B cell (primary cell): Measurements from ENCODE around the gene PELI2. TPM values are rescaled to one million over a fixed set of nuclear protein-coding genes. Genes with fewer than 3 reads are reported as not detected.
A peak's percentile ranks its signal among the peaks of the same experiment; 100 is the strongest.

Experiments used
- ATAC-seq: fragments of 200-7000 bp; cut with Tn5 transposase; one replicate; pipeline ENCODE4 v1.10.0; 2021; ENCODE audit warnings: low read depth, mild to moderate bottlenecking, moderate number of reproducible peaks, moderate library complexity
- CTCF ChIA-PET: fragments of 350-600 bp; sonication (Branson Sonifier 250); formaldehyde crosslinking; loops from one replicate; lab custom pipeline; 2021; ENCODE audit warnings: antibody characterized with exemption, inconsistent platforms; lab: Charles Lee
- POLR2A ChIA-PET: fragments of 350-600 bp; sonication (Branson Sonifier 250); formaldehyde crosslinking; loops from one replicate; lab custom pipeline; 2021; ENCODE audit warnings: antibody characterized with exemption; lab: Charles Lee
- DNase-seq: peaks from one replicate; pipeline ENCODE4 v3.0.0; 2013
- H2AFZ ChIP-seq: 2 replicates; pipeline ENCODE4 v1.6.1; 2012; ENCODE audit warnings: mild to moderate bottlenecking, low read depth, low read length; ENCODE audit not compliant: insufficient read depth, poor library complexity, severe bottlenecking
- H3K27ac ChIP-seq, 2 donors: 1 replicate in 1 of 2; 2 replicates in 1 of 2; pipeline ENCODE4 v1.5.1; 2012 to 2013; ENCODE audit warnings: low read length in 2 of 2, mild to moderate bottlenecking in 2 of 2, moderate library complexity in 1 of 2
- H3K27me3 ChIP-seq, 4 experiments: fragments of 200-600 bp in 1 of 4; sonication (generic) in 1 of 4; replicated peaks in 1 of 4; 1 replicate in 2 of 4; 2 replicates in 2 of 4; pipeline versions ENCODE4 v1.6.1 to v1.7.0; 2013 to 2016; ENCODE audit warnings: low read length in 3 of 4, mild to moderate bottlenecking in 2 of 4, mixed read lengths in 1 of 4, moderate library complexity in 1 of 4; ENCODE audit not compliant: insufficient read depth in 4 of 4, control insufficient read depth in 3 of 4; ENCODE audit errors: control extremely low read depth in 1 of 4
- H3K36me3 ChIP-seq, 2 experiments: replicated peaks in 1 of 2; 1 replicate in 1 of 2; 2 replicates in 1 of 2; pipeline versions ENCODE4 v1.6.1 to v1.7.1; 2013; ENCODE audit warnings: low read length in 1 of 2; ENCODE audit not compliant: insufficient read depth in 2 of 2, control insufficient read depth in 1 of 2; ENCODE audit errors: control extremely low read depth in 1 of 2, extremely low read depth in 1 of 2
- H3K4me1 ChIP-seq, 2 donors: fragments of 200-600 bp in 1 of 2; sonication (generic) in 1 of 2; 1 replicate in 1 of 2; 2 replicates in 1 of 2; pipeline versions ENCODE4 v1.5.1 to v1.6.1; 2013 to 2017; ENCODE audit warnings: low read length in 2 of 2; ENCODE audit not compliant: control insufficient read depth in 2 of 2, insufficient read depth in 2 of 2
- H3K4me2 ChIP-seq: replicated peaks from 2 replicates; pipeline ENCODE3; 2012; ENCODE audit warnings: mild to moderate bottlenecking, low read depth, low read length; ENCODE audit not compliant: poor library complexity, severe bottlenecking
- H3K4me3 ChIP-seq, 5 experiments: fragments of 200-600 bp in 1 of 5; sonication (generic) in 1 of 5; 1 replicate in 3 of 5; 2 replicates in 2 of 5; pipeline versions ENCODE4 v1.5.1 to v1.7.0; 2011 to 2016; ENCODE audit warnings: low read length in 4 of 5, mild to moderate bottlenecking in 4 of 5, low read depth in 2 of 5, control low read depth in 1 of 5, moderate library complexity in 1 of 5; ENCODE audit not compliant: insufficient read depth in 1 of 5; ENCODE audit errors: control extremely low read depth in 1 of 5, extremely low read depth in 1 of 5
- H3K79me2 ChIP-seq: fragments of 200-600 bp; sonication (generic); one replicate; pipeline ENCODE4 v1.6.0; 2016; ENCODE audit warnings: low read length; ENCODE audit not compliant: control insufficient read depth, insufficient read depth
- H3K9ac ChIP-seq: fragments of 200-600 bp; sonication (generic); 2 replicates; pipeline ENCODE4 v1.6.1; 2017; ENCODE audit warnings: mild to moderate bottlenecking, low read length, moderate library complexity
- H3K9me3 ChIP-seq, 3 donors: one replicate each; pipeline versions ENCODE4 v1.6.1 to v1.7.1; 2013; ENCODE audit warnings: low read length in 2 of 3; ENCODE audit not compliant: control insufficient read depth in 2 of 3, insufficient read depth in 1 of 3; ENCODE audit errors: control extremely low read depth in 1 of 3
- H4K20me1 ChIP-seq: 2 replicates; pipeline ENCODE4 v1.6.0; 2012; ENCODE audit warnings: mild to moderate bottlenecking, low read length; ENCODE audit not compliant: insufficient read depth, control insufficient read depth, poor library complexity, severe bottlenecking
- H3K27ac Mint-ChIP-seq: one replicate; pipeline ENCODE4 v1.8.0; 2021; ENCODE audit warnings: mixed read lengths
- H3K27me3 Mint-ChIP-seq: one replicate; pipeline ENCODE4 v1.8.0; 2021; ENCODE audit warnings: mixed read lengths
- H3K4me1 Mint-ChIP-seq: one replicate; pipeline ENCODE4 v1.8.0; 2021; ENCODE audit warnings: mixed read lengths
- H3K4me3 Mint-ChIP-seq: one replicate; pipeline ENCODE4 v1.8.0; 2021; ENCODE audit warnings: mixed read lengths
- H3K9me3 Mint-ChIP-seq: one replicate; pipeline ENCODE4 v1.8.0; 2022; ENCODE audit warnings: mixed read lengths; ENCODE audit not compliant: insufficient read depth
- EZH2 ChIP-seq: IDR thresholded peaks from 2 replicates; pipeline ENCODE4 v1.6.1; 2012; ENCODE audit warnings: borderline replicate concordance, low read depth, mild to moderate bottlenecking, moderate library complexity, low read length; ENCODE audit not compliant: insufficient read depth, poor library complexity, severe bottlenecking
- WGBS: methylation state at CpG from one replicate; pipeline ENCODE4 v1.1.5; 2013; ENCODE audit warnings: missing lambda C conversion rate; ENCODE audit not compliant: insufficient coverage; 5-methylcytosine and 5-hydroxymethylcytosine counted together
- intact Hi-C: fragments of 100-400 bp; cut with micrococcal nuclease; formaldehyde crosslinking; loops from one replicate; pipeline ENCODE4 v1.10.0; 2022
- polyA plus RNA-seq: library from polyadenylated mRNA; depleted of rRNA; stranded (reverse); fragments of >200 nt; gene quantifications from 2 replicates; pipeline ENCODE4 v1.2.3, GENCODE V29; 2012
- total RNA-seq, 2 donors: library from RNA; stranded (reverse); fragments of 120-200 nt in 1 of 2; gene quantifications; 1 replicate in 1 of 2; 2 replicates in 1 of 2; pipeline versions ENCODE4 v1.2.3 to v1.2.4, GENCODE V29; 2013 to 2022
- TF ChIP-seq, protein P1 (sequence below): fragments of 200-600 bp; IDR thresholded peaks from one replicate; pipeline ENCODE4 v1.8.0; 2022; ENCODE audit warnings: antibody characterized with exemption, mild to moderate bottlenecking

The PELI2 gene
- total and polyA plus RNA-seq, 2 donors (not counting 1 experiment from before 2014, with no cell fraction given), result 5.7 to 13.4 TPM

GRCh38 chr14:56280843-56281242 lies 162.6 kb downstream of the PELI2 start:
- DNase-seq (no peak), ATAC-seq (no peak)
- CTCF ChIA-PET, result no interaction called here
- H3K9me3 Mint-ChIP-seq, result no peaks in the 10 kb centered on the region
- Histone ChIP-seq H3K4me1 (no peaks in the 10 kb centered on the region), H3K4me2 (no peak overlapping the region), H4K20me1 (peaks cover 5% of the 10 kb centered on the region), H3K27me3 (no peaks in the 10 kb centered on the region), H3K9me3 (no peaks in the 10 kb centered on the region), H3K36me3 (peaks cover 0 to 2% of the 10 kb centered on the region in 2 experiments), H3K4me3 (no peak overlapping the region), H3K27ac (no peak overlapping the region), H2AFZ (no peak overlapping the region), H3K9ac (no peak overlapping the region), H3K79me2 (no peaks in the 10 kb centered on the region)
- H3K27me3 Mint-ChIP-seq, result no peaks in the 10 kb centered on the region
- no peak overlapping the region for H3K27ac Mint-ChIP-seq
- POLR2A ChIA-PET, result no interaction called here
- no peak for TF ChIP-seq EZH2
- TF ChIP-seq, protein P1, sequence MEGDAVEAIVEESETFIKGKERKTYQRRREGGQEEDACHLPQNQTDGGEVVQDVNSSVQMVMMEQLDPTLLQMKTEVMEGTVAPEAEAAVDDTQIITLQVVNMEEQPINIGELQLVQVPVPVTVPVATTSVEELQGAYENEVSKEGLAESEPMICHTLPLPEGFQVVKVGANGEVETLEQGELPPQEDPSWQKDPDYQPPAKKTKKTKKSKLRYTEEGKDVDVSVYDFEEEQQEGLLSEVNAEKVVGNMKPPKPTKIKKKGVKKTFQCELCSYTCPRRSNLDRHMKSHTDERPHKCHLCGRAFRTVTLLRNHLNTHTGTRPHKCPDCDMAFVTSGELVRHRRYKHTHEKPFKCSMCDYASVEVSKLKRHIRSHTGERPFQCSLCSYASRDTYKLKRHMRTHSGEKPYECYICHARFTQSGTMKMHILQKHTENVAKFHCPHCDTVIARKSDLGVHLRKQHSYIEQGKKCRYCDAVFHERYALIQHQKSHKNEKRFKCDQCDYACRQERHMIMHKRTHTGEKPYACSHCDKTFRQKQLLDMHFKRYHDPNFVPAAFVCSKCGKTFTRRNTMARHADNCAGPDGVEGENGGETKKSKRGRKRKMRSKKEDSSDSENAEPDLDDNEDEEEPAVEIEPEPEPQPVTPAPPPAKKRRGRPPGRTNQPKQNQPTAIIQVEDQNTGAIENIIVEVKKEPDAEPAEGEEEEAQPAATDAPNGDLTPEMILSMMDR, result peak; percentile 4
- H3K4me3 Mint-ChIP-seq, result no peak overlapping the region
- no peaks in the 10 kb centered on the region for H3K4me1 Mint-ChIP-seq
- WGBS, result no CpG with 5 or more reads among the region's 2 CpGs
- intact Hi-C loops, result no loop called here

GRCh38 chr14:56282179-56282578 lies 164.0 kb downstream of the PELI2 start:
- Histone ChIP-seq H3K9ac (no peak overlapping the region), H3K27me3 (no peaks in the 10 kb centered on the region), H3K4me2 (no peak overlapping the region), H3K79me2 (no peaks in the 10 kb centered on the region), H3K9me3 (no peaks in the 10 kb centered on the region), H3K27ac (no peak overlapping the region), H3K36me3 (peaks cover 0 to 2% of the 10 kb centered on the region in 2 experiments), H3K4me3 (no peak overlapping the region), H2AFZ (no peak overlapping the region), H4K20me1 (no peaks in the 10 kb centered on the region), H3K4me1 (no peaks in the 10 kb centered on the region)
- no peak overlapping the region for H3K4me3 Mint-ChIP-seq
- WGBS, result no CpG with 5 or more reads among the region's 2 CpGs
- no peak for DNase-seq
- ChIA-PET POLR2A (no interaction called here), CTCF (no interaction called here)
- H3K4me1 Mint-ChIP-seq, result no peaks in the 10 kb centered on the region
- TF ChIP-seq, protein P1, result no peak
- no peak for TF ChIP-seq EZH2
- no peak overlapping the region for H3K27ac Mint-ChIP-seq
- H3K27me3 Mint-ChIP-seq, result no peaks in the 10 kb centered on the region
- ATAC-seq, result no peak
- intact Hi-C loops, result no loop called here
- no peaks in the 10 kb centered on the region for H3K9me3 Mint-ChIP-seq
